ENCODE results near the gene PKD1L1.

Gene PKD1L1

GRCh38 chr7:47867286-47867685 lies 81.0 kb downstream of the PKD1L1 start:
- DNase-seq = no peak

DNA sequence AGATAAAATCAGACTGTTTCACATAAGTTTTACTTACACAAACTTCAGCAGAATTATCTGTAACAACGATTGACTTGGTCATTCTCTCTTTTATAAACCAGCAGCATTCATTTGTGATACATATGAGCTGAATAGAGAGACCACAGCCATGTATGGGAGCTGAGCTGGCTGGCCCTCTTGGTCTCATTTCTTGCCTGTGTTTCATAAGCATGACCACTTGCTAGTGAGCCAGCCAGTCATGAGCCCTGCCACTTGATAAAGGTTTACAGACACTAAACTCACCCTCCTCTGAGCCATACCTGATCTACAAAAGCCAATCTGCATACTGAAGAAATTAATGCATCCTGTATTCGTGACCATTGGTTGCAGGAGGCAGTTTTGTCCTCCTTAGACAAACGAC lies 82.1 kb downstream of the PKD1L1 start:
- no peak for DNase-seq

DNA sequence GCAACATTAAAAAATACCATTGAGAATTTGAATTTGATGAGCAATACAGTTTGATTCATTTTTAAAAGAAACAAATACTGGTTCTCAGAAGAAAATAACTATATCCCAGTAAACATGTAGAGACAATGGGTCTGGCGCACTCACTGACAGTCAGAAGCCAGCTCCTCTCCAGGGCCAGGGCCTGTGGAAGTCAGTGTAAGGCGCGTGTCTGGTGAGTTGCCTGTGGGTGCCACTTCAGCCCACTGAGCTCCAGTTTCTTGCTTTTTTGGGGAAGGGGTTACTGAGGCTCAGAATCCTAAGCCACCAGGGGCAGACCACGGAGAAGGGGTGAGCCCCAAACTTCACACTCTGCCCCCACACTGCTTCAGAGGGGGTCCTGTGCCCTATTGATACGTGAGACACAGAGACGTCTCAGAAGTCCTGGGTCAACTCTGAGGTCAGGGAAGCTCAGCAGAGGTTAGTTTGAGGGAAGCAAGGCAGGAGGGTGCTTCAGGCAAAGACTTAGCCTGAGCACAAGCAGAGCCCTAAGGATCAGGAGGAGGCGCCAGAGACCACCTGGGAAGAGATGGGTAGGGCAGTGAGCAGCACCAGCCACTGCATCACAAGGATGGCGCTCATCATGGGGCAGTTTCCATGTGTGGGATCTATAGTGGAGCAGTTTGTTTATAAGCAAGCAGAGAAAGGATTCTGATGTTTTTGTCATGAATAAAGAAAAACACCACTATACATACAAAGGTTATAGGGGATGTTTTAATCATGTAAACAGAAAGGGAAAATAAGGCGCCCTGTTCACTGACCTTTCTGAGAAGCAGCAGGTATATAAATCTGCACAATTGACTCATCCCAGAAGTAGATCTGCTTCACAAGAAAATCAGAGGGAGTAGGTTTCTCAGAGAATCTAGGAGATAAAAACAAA lies 95.7 kb downstream of the PKD1L1 start:
- DNase-seq = no peak

DNA sequence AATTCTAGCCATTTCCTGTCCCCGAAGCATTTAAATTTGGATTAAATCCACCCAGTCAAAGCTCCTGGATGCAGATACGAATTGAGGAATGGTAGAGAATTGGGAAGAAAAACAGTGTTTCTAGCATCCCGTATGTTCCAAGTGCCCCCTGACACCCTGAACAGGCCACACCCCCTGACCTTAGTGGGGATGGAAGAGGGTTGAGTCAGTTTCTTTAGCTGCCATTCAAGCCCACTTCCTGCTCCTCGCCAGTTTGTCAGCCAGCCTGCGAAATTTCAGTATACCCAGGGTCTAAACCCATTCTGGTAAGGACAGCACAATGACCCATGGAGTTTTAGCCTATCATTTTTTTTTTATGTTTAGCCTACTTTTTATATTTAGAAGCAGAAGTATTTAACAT lies 101.1 kb downstream of the PKD1L1 start:
- no peak for DNase-seq

DNA sequence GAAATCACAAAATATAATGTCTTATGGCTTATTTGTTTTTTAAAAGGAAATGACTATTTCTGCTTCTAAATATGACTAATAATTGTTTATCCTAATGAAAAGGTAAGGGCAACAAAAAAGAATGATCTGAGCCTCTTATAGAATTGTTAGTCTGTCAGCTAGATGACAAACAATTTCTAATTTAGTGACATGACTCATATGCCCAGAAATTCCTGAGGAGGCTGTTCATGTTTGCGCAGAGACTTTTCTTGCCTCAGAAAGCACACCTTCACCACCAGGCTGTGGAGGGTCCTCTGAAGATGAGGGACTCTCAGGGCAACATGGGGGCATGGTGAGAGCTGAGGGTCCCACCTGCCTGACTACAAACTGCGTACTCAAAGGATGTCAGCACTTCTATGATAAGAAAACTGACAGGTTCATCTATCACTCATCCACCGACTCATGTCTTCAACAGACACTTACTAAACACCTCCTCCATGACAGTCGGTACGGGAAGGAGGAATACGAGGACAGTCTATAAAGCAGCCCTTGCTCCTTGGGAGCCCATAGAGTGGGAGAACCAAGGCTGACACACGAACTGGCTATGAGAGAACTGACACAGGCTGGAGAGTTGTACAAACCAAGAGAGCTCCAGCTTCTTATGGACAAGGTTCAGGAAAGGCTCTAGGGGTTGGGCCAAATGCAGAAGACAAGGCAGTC lies 102.0 kb downstream of the PKD1L1 start:
- DNase-seq = no peak

- no peak for DNase-seq
Measured at GRCh38 chr7:47844311-47844710, 104.0 kb downstream of the PKD1L1 start.

- no peak for DNase-seq
Measured at GRCh38 chr7:47843291-47843690, 105.0 kb downstream of the PKD1L1 start.

DNA sequence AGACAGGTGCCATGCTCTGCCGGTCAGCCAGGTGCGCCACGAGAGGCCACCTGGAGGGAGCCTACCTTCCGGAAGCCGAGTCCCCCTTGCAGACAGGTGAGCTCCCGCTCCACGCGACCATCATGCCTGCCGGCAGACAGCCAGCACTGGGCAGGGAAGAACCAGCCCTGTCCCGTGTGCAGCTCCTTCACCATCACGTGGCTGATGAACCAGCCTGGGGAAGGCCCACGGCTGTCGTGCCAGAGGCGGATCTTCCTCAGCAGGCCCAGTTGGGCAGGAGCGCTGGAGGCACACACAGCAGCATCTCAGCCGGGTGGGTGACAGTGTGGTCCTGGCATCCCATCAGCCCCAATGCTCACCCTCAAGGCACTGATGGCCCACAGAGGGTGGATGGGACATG lies 108.9 kb downstream of the PKD1L1 start:
- DNase-seq = no peak

GRCh38 chr7:47837826-47838225 lies 110.4 kb downstream of the PKD1L1 start:
- DNase-seq = no peak

GRCh38 chr7:47836503-47837202 lies 111.6 kb downstream of the PKD1L1 start:
- no peak for DNase-seq

DNA sequence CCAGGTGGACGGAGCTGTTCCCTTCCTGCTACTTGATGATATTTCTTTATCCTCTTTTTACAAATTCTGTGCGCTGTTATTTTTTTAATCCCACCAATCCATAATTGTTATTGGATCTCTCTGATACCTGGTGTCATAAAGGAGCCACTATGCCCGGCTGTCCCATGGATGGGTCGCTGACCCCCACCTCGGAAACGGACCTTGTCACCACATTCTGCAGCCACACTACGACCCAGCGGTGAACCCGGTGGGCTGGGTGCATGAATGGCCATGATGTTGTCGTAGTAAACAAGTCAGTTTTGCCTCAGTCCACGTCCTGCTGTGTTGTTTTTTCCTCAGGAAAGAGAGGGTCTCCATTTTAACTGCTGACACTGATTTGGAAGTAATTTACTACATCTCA lies 112.2 kb downstream of the PKD1L1 start:
- DNase-seq = no peak

DNA sequence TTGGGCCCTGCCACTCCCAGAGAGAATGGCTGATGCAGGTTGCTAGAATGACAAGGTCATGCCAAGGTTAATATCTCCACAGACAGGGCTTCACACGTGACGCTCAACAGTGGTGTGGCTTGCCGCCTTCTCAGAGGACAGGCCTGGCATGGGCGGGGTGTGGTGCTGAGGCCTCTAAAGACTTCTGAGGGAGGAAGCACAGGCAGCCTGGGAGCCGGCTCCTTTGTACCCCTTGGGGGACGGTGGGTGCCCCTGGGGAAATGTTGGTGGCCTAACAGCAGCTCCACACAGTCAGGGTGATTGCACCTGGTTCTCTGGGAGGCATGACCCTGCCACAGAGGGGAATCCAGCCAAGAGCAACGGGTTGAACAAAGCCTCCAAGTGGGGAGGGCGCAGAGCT lies 115.1 kb downstream of the PKD1L1 start:
- DNase-seq = no peak

GRCh38 chr7:47832105-47832715 lies 116.1 kb downstream of the PKD1L1 start:
- DNase-seq = no peak

- no peak for DNase-seq
Measured at GRCh38 chr7:47830015-47830414, 118.3 kb downstream of the PKD1L1 start.

GRCh38 chr7:47827871-47828270 lies 120.4 kb downstream of the PKD1L1 start:
- DNase-seq = no peak

DNA sequence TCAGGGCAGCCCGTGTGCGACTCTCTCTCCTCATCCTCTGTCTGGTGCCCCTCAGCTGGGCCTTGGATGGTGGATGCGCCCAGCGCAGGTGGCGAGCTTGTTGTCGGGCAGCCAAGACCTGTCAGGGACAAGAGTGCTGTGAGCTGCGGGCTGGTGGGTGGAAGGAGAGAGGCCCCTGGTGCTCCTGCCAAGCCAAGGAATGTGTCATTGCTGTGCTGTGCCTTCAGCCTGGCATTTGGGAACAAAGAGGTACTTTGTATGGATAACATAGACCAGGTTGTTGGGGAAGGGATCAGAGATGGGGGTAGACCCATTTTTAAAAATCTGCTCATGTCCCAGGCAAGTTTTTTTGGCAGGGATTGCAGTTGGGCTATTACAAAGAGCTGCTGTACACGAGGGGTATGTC lies 120.9 kb downstream of the PKD1L1 start:
- no peak for DNase-seq

GRCh38 chr7:47826754-47827153 lies 121.5 kb downstream of the PKD1L1 start:
- DNase-seq = no peak

DNA sequence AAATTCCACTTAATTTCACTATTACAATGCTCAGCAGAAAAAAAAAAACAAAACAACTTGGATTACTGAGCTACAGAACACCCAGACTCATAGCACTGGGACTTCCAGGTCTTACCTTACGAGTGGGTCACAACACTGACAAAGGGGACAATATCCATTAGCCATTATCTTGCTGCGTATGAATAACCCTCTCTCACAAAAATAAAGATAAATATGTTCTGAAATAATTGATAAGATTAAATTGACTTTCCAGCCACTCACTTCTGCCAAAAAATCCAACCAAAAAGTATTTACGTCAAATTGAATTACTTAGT lies 128.7 kb downstream of the PKD1L1 start:
- no peak for DNase-seq

- no peak for DNase-seq
Measured at GRCh38 chr7:47818796-47819606, 129.3 kb downstream of the PKD1L1 start.

DNA sequence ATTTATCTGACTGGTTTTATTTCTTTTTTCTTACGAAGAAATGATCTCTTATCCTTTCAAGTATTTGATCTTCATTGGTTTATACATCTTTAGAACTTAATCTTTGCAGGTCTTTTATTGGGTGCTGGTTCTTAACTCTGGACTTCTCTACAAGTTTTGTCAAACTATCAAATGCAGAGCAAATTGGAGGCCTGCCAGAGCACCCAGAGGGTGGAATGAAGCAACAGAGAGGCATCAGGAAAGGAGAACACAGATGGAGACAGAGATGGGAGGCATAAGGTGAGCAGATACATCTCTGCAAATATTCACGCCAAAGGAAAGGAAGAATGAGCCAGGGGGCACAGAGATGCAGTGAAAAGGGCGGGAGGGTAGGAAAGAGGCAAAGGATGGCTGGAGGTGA lies 130.3 kb downstream of the PKD1L1 start:
- DNase-seq = no peak

- no peak for DNase-seq
Measured at GRCh38 chr7:47816647-47817046, 131.6 kb downstream of the PKD1L1 start.

GRCh38 chr7:47815867-47816266 lies 132.4 kb downstream of the PKD1L1 start:
- DNase-seq = no peak

Measured in T-helper 9 cell (primary cell).